Measurements from ENCODE around the gene DNALI1. TPM values are rescaled to one million over a fixed set of nuclear protein-coding genes. Genes with fewer than 3 reads are reported as not detected.

DNALI1 gene
- total and polyA plus RNA-seq, 2 experiments from 2014 or later: 5.4 to 25.6 TPM

- Histone ChIP-seq H3K36me3 (ENCODE audit: insufficient read depth) (peaks cover 4% of the 10 kb centered on the region), H3K27me3 (ENCODE audit: insufficient read depth) (no peaks in the 10 kb centered on the region), H3K4me2 (no peak overlapping the region), H3F3A (replicated peaks; ENCODE audit: low read depth) (no peaks in the 10 kb centered on the region), H3K4me3 (no peak overlapping the region), H3K4me1 (ENCODE audit: insufficient read depth) (no peaks in the 10 kb centered on the region), H3K9me2 (ENCODE audit: insufficient read depth) (no peaks in the 10 kb centered on the region), H3K79me2 (replicated peaks; ENCODE audit: insufficient read depth) (no peaks in the 10 kb centered on the region), H4K20me1 (replicated peaks; ENCODE audit: insufficient read depth) (peaks cover 15% of the 10 kb centered on the region; the same call in 1 of the 2 replicates), H2AFZ (no peak overlapping the region), H3K27ac (ENCODE audit: low read depth) (no peak overlapping the region)
- TF ChIP-seq, protein P1, sequence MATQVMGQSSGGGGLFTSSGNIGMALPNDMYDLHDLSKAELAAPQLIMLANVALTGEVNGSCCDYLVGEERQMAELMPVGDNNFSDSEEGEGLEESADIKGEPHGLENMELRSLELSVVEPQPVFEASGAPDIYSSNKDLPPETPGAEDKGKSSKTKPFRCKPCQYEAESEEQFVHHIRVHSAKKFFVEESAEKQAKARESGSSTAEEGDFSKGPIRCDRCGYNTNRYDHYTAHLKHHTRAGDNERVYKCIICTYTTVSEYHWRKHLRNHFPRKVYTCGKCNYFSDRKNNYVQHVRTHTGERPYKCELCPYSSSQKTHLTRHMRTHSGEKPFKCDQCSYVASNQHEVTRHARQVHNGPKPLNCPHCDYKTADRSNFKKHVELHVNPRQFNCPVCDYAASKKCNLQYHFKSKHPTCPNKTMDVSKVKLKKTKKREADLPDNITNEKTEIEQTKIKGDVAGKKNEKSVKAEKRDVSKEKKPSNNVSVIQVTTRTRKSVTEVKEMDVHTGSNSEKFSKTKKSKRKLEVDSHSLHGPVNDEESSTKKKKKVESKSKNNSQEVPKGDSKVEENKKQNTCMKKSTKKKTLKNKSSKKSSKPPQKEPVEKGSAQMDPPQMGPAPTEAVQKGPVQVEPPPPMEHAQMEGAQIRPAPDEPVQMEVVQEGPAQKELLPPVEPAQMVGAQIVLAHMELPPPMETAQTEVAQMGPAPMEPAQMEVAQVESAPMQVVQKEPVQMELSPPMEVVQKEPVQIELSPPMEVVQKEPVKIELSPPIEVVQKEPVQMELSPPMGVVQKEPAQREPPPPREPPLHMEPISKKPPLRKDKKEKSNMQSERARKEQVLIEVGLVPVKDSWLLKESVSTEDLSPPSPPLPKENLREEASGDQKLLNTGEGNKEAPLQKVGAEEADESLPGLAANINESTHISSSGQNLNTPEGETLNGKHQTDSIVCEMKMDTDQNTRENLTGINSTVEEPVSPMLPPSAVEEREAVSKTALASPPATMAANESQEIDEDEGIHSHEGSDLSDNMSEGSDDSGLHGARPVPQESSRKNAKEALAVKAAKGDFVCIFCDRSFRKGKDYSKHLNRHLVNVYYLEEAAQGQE (IDR thresholded peaks at IDR 0.05; ENCODE audit: unreplicated experiment): no peak
- TF ChIP-seq, protein P2, sequence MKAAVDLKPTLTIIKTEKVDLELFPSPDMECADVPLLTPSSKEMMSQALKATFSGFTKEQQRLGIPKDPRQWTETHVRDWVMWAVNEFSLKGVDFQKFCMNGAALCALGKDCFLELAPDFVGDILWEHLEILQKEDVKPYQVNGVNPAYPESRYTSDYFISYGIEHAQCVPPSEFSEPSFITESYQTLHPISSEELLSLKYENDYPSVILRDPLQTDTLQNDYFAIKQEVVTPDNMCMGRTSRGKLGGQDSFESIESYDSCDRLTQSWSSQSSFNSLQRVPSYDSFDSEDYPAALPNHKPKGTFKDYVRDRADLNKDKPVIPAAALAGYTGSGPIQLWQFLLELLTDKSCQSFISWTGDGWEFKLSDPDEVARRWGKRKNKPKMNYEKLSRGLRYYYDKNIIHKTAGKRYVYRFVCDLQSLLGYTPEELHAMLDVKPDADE (IDR thresholded peaks at IDR 0.05): no peak
- TF ChIP-seq EZH2 (IDR thresholded peaks at IDR 0.05; ENCODE audit: low read depth, unreplicated experiment) (no peak), STAT1 (IDR thresholded peaks at IDR 0.05; ENCODE audit: unreplicated experiment) (no peak), ZNF114 (CRISPR knock-in tag; IDR thresholded peaks at IDR 0.05) (no peak), ZNF462 (CRISPR knock-in tag; IDR thresholded peaks at IDR 0.05) (no peak), ZNF331 (CRISPR knock-in tag; IDR thresholded peaks at IDR 0.05; ENCODE audit: low read depth) (no peak), NANOG (IDR thresholded peaks at IDR 0.05; ENCODE audit: borderline replicate concordance) (no peak), JUNB (IDR thresholded peaks at IDR 0.05; ENCODE audit: unreplicated experiment) (no peak), CREB1 (CRISPR knock-in tag; IDR thresholded peaks at IDR 0.05; ENCODE audit: low read depth) (no peak), EZH2phosphoT487 (IDR thresholded peaks at IDR 0.05; ENCODE audit: unreplicated experiment) (no peak), POLR2AphosphoS5 (IDR thresholded peaks at IDR 0.05; ENCODE audit: low read depth) (no peak)
- TF ChIP-seq, protein P3, sequence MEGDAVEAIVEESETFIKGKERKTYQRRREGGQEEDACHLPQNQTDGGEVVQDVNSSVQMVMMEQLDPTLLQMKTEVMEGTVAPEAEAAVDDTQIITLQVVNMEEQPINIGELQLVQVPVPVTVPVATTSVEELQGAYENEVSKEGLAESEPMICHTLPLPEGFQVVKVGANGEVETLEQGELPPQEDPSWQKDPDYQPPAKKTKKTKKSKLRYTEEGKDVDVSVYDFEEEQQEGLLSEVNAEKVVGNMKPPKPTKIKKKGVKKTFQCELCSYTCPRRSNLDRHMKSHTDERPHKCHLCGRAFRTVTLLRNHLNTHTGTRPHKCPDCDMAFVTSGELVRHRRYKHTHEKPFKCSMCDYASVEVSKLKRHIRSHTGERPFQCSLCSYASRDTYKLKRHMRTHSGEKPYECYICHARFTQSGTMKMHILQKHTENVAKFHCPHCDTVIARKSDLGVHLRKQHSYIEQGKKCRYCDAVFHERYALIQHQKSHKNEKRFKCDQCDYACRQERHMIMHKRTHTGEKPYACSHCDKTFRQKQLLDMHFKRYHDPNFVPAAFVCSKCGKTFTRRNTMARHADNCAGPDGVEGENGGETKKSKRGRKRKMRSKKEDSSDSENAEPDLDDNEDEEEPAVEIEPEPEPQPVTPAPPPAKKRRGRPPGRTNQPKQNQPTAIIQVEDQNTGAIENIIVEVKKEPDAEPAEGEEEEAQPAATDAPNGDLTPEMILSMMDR (conservative IDR thresholded peaks at IDR 0.05; ENCODE audit: low read depth in 2 of 2): no peak
- ATAC-seq (no peak), DNase-seq (ENCODE audit: low spot score) (no peak)
- Mint-ChIP-seq H3K36me3 (ENCODE audit: low read depth) (peaks cover 23% of the 10 kb centered on the region), H3K4me1 (no peaks in the 10 kb centered on the region), H3K4me3 (no peak overlapping the region), H3K27me3 (ENCODE audit: insufficient read depth, low read depth, poor library complexity) (peaks cover 3% of the 10 kb centered on the region), H3K27ac (no peak overlapping the region), H3K9me3 (no peaks in the 10 kb centered on the region)
These were observed 23.2 kb upstream of the DNALI1 start for GRCh38 chr1:37533317-37534093.

Data from GM23338 (cell line).